Testis (tissue), 3 donors: ENCODE data around the gene FBXW4. TPM values are rescaled to one million over a fixed set of nuclear protein-coding genes. Genes with fewer than 3 reads are reported as not detected.

Experiments
- DNase-seq: peaks from one replicate; pipeline ENCODE4 v3.0.0-alpha.2; 2019
- H3K27ac ChIP-seq, 2 donors: fragments of 200-600 bp; sonication (generic); one replicate each; pipeline ENCODE4 v1.5.1; 2019
- H3K27me3 ChIP-seq: fragments of 200-600 bp; sonication (generic); one replicate; pipeline ENCODE4 v1.5.1; 2019
- H3K36me3 ChIP-seq: fragments of 200-600 bp; sonication (generic); one replicate; pipeline ENCODE4 v1.5.1; 2017; ENCODE audit warnings: low read depth; ENCODE audit errors: missing control alignments
- H3K4me1 ChIP-seq: fragments of 200-600 bp; sonication (generic); one replicate; pipeline ENCODE4 v1.5.1; 2019
- H3K4me3 ChIP-seq, 2 donors: fragments of 200-600 bp; sonication (generic); one replicate each; pipeline ENCODE4 v1.5.1; 2017 to 2019
- H3K9me3 ChIP-seq: fragments of 200-600 bp; sonication (generic); one replicate; pipeline ENCODE4 v1.5.1; 2017
- CTCF ChIP-seq, 3 experiments: fragments of 450-650 bp in 2 of 3; fragments of 200-600 bp in 1 of 3; sonication (generic) in 1 of 3; IDR thresholded peaks; one replicate each; pipeline ENCODE4 v1.5.1; 2016 to 2019; ENCODE audit warnings: antibody characterized with exemption in 3 of 3, mild to moderate bottlenecking in 2 of 3, moderate library complexity in 1 of 3
- POLR2A ChIP-seq: fragments of 450-650 bp; IDR thresholded peaks from one replicate; pipeline ENCODE4 v1.6.1; 2017; ENCODE audit warnings: antibody characterized with exemption, mild to moderate bottlenecking, moderate library complexity
- WGBS, 2 donors: methylation state at CpG; one replicate each; pipeline ENCODE4 v1.1.5; 2018; 5-methylcytosine and 5-hydroxymethylcytosine counted together
- intact Hi-C: fragments of 100-400 bp; cut with DNase I; formaldehyde crosslinking; loops from one replicate; pipeline ENCODE4 v1.15.1; 2023; ENCODE audit warnings: low total_unique reads
- polyA plus RNA-seq: library from polyadenylated mRNA; stranded (reverse); fragments of 350-450 nt; fragmentation: Illumina TruSeq; extraction: RNeasy Lipid Tissue Mini Kit (QIAGEN cat#74804); gene quantifications from one replicate; pipeline ENCODE4 v1.2.3, GENCODE V29; 2014; ENCODE audit warnings: low read depth, low replicate concordance; ENCODE audit not compliant: insufficient read depth
- total RNA-seq, 2 donors: library from RNA; depleted of rRNA; stranded (reverse); fragments of >200 nt; gene quantifications; one replicate each; pipeline ENCODE4 v1.2.3, GENCODE V29; 2016

FBXW4 gene
- total and polyA plus RNA-seq, 3 donors from 2014 or later: 49.0 to 76.1 (median 62.5) TPM

- WGBS, 2 donors: 93 to 95% methylated on average over 2 of the region's 2 CpGs
- Histone ChIP-seq H3K4me1 (no peaks in the 10 kb centered on the region), H3K27ac (no peak overlapping the region), H3K4me3 (no peak overlapping the region), H3K9me3 (no peaks in the 10 kb centered on the region), H3K27me3 (no peaks in the 10 kb centered on the region), H3K36me3 (no peaks in the 10 kb centered on the region)
- no peak for TF ChIP-seq CTCF (IDR thresholded peaks at IDR 0.05)
- no peak for TF ChIP-seq POLR2A
- intact Hi-C loops: no loop called here
- DNase-seq: no peak
Observed at GRCh38 chr10:101656890-101657289, 38.1 kb downstream of the FBXW4 start.

- 51 to 80% methylated on average over 6 of the region's 6 CpGs for WGBS, 2 donors
- H3K4me3 ChIP-seq: no peak overlapping the region
- H3K4me1 ChIP-seq: no peaks in the 10 kb centered on the region
- peak; percentile 47 for DNase-seq
- TF ChIP-seq CTCF (IDR thresholded peaks at IDR 0.05) (no peak), POLR2A (no peak)
- H3K9me3 ChIP-seq: no peaks in the 10 kb centered on the region
- intact Hi-C loops: no loop called here
- H3K36me3 ChIP-seq: no peaks in the 10 kb centered on the region
- H3K27ac ChIP-seq: no peak overlapping the region
- no peaks in the 10 kb centered on the region for H3K27me3 ChIP-seq
Observed at GRCh38 chr10:101655570-101655969, 39.4 kb downstream of the FBXW4 start.

- no peak for TF ChIP-seq CTCF (IDR thresholded peaks at IDR 0.05)
- no peak for TF ChIP-seq POLR2A
- no peak for DNase-seq
- H3K27ac ChIP-seq: no peak overlapping the region
- H3K4me1 ChIP-seq: no peaks in the 10 kb centered on the region
- WGBS, 2 donors: 89 to 96% methylated on average over 8 of the region's 8 CpGs
- H3K9me3 ChIP-seq: no peaks in the 10 kb centered on the region
- H3K4me3 ChIP-seq: no peak overlapping the region
- intact Hi-C loops: no loop called here
- H3K27me3 ChIP-seq: no peaks in the 10 kb centered on the region
- H3K36me3 ChIP-seq: no peaks in the 10 kb centered on the region
Observed at GRCh38 chr10:101653536-101653935, 41.4 kb downstream of the FBXW4 start.

GRCh38 chr10:101651336-101651735 lies 43.6 kb downstream of the FBXW4 start:
- DNase-seq: no peak
- intact Hi-C loops: no loop called here
- Histone ChIP-seq H3K9me3 (no peaks in the 10 kb centered on the region), H3K4me1 (no peaks in the 10 kb centered on the region), H3K36me3 (no peaks in the 10 kb centered on the region), H3K27me3 (no peaks in the 10 kb centered on the region), H3K27ac (no peak overlapping the region), H3K4me3 (no peak overlapping the region)
- WGBS, 2 donors: 68 to 75% methylated on average over 5 of the region's 5 CpGs
- TF ChIP-seq CTCF (IDR thresholded peaks at IDR 0.05) (no peak), POLR2A (no peak)

GRCh38 chr10:101650863-101651262 lies 44.1 kb downstream of the FBXW4 start:
- Histone ChIP-seq H3K9me3 (no peaks in the 10 kb centered on the region), H3K4me1 (no peaks in the 10 kb centered on the region), H3K36me3 (no peaks in the 10 kb centered on the region), H3K27ac (no peak overlapping the region), H3K4me3 (no peak overlapping the region), H3K27me3 (no peaks in the 10 kb centered on the region)
- DNase-seq: no peak
- TF ChIP-seq CTCF (IDR thresholded peaks at IDR 0.05) (no peak), POLR2A (no peak)
- 82 to 86% methylated on average over 15 of the region's 15 CpGs for WGBS, 2 donors
- intact Hi-C loops: no loop called here
